ENCODE data around the gene CARHSP1. TPM values are rescaled to one million over a fixed set of nuclear protein-coding genes. Genes with fewer than 3 reads are reported as not detected.
A peak's percentile ranks its signal among the peaks of the same experiment; 100 is the strongest.
"Not testable (repeated sequence)": the region's sequence is repeated elsewhere in the genome, so short reads cannot be mapped to it uniquely, and the experiment has no call there.

CARHSP1 gene
- total RNA-seq, 1 donor from 2014 or later, result 62.5 TPM

DNA sequence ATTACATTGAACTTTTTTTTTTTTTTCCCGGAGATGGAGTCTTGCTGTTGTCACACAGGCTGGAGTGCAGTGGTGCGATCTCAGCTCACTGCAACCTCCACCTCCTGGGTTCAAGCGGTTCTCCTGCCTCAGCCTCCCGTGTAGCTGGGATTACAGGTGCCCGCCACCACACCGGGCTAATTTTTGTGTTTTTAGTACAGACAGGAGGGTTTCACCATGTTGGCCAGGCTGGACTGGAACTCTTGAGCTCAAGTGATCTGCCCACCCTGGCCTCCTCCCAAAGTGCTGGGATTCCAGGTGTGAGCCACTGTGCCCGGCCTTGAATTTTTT lies 5.0 kb upstream of the CARHSP1 start:
- ATAC-seq; DNase-seq (ENCODE audit: low spot score): not testable (repeated sequence)

DNA sequence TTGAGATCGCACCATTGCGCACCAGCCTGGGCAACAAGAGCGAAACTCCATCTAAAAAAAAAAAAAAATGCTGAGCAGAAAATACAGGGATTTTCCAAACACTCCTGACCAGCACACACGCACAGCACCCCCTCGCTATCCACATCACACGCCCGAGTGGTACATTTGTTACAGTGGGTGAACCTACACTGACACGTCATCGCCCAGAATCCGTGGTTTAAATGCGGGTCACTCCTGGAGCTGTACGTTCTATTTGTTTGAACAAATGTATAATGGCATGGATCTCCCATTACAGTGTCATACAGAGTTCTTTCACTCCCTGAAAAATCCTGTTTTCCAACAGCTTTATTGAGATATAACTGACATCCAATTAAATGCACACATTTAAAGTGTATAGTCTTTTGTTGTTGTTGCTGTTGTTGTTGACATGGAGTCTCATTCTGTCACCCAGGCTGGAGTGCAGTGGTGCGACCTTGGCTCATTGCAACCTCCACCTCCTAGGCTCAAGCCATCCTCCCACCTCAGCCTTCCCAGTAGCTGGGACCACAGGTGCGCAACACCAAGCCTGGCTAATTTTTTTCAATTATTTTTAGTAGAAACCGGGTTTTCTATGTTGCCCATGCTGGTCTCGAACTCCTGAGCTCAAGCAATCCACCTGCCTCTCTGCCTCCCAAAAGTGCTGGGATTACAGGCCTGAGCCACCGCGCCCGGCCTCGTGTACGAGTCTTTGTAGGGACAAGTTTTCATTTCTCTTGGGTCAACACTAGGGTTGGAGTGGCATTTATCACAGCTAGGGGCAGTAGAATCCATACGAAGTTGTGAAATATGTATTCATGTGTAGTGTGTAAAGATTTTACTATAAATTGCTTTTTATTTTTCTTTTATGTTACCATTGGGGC lies 4.4 kb upstream of the CARHSP1 start:
- DNase-seq (ENCODE audit: low spot score), result no peak
- no peak for ATAC-seq

DNA sequence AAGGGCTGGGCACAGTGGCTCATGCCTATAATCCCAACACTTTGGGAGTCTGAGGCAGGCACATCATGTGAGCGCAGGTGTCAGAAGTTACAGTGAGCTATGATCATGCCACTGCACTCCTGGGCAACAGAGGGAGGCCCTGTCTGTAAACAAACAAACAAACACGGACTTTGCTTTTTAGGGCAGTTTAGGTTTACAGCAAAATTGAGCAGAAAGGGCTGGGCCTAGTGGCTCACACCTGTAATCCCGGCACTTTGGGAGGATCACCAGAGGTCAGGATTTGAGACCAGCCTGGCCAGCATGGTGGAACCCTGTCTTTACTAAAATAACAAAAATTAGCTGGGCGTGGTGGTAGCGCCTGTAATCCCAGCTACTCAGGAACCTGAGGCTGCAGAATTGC lies 3.3 kb upstream of the CARHSP1 start:
- DNase-seq (ENCODE audit: low spot score) (no peak), ATAC-seq (peak; percentile 1)

GRCh38 chr16:8869988-8870241 lies 1.1 kb upstream of the CARHSP1 start:
- not testable (repeated sequence) for ATAC-seq

DNA sequence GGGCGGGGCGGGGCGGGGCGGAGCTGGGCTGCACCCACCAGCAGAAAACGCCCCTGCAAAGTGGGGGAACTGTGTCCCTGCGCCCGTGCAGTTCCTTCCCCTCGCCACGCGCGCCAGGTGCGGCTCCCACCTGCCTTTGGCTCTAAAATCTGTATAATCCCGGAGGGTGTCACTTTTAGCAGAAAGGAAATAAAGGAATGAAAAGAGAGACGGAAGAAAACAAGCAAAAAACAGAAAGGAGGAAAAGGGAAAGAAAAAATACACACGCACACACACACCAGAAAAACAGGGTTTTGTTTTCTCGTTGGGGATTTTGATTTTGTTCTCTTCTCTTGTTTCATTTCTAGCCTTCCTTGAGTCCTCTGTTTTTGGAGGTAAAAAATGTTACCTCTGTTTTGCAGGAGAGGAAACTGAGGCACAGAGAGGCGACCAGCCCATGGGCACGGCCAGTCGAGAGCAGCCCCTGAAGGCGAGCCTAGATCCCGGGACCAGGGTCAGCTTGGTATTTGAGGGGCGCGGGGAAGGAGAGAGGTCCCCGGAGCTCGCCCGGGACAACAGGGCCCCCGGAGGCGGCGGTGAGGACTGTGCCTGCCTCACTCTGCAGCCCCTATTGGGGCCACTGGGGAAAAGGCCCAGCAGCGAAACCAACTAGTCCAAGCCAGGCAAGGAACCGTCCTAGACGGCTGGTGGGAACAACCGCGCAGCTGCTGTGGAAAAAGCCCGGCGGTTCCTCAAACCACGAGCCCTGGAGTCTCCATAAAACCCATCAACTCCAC lies 594 bp upstream of the CARHSP1 start:
- DNase-seq (ENCODE audit: low spot score) (no peak), ATAC-seq (no peak)

More at GRCh38 chr16:8869988-8870241, 1.1 kb upstream of the CARHSP1 start:
- not testable (repeated sequence) for DNase-seq (ENCODE audit: low spot score)

DNA sequence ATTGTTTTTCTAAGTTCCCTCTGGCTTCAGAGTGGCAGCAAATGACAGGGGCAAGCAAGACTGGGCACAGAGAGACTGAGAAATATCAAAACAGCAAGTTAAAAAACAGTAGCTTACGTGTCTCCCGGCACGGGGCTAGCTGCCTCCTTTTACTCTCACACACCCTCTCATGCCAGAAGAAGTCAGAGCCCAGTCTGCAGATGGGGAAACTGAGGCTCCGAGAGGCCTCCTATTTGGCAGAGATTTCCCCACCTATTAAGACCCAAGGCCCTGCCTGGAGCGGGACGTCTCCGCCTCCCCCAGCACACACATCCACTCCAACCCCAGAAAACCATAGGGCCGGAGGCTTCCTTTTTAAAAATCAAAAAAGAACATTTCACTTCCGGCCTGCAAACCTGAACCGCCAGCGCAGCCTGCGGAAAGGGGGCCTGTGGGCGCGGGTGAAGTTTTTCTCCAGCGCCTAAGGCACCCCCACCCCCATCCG lies 832 bp downstream of the CARHSP1 start:
- ATAC-seq, result no peak
- DNase-seq (ENCODE audit: low spot score), result no peak

- peak; percentile 73 for DNase-seq (ENCODE audit: low spot score)
- no peak for ATAC-seq
These were observed 1.4 kb downstream of the CARHSP1 start for GRCh38 chr16:8867216-8867931.

DNA sequence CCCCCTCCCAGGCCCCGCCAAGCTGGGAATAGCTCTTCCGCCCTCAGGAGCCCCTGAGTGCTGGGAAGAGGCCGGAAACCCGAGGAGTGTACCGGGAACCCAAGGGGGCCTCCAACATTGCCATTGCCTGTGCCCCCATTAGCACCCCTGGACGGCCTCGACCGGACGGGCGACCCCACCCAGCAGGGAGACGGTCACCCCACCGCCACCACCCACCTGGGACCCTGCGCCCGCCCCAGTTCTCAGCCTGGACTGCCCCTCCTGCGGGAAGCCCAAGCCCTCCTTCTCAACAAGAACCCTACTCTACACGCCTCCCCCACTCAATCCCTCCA lies 2.0 kb downstream of the CARHSP1 start:
- ATAC-seq, result no peak
- DNase-seq (ENCODE audit: low spot score), result no peak

- peak; percentile 6 for ATAC-seq
- peak; percentile 77 for DNase-seq (ENCODE audit: low spot score)
These were observed 2.5 kb downstream of the CARHSP1 start for GRCh38 chr16:8866118-8866883.

- ATAC-seq (no peak), DNase-seq (ENCODE audit: low spot score) (no peak)
These were observed 3.5 kb downstream of the CARHSP1 start for GRCh38 chr16:8865145-8865882.

GRCh38 chr16:8864480-8865110 lies 4.2 kb downstream of the CARHSP1 start:
- no peak for DNase-seq (ENCODE audit: low spot score)
- ATAC-seq, result no peak

DNA sequence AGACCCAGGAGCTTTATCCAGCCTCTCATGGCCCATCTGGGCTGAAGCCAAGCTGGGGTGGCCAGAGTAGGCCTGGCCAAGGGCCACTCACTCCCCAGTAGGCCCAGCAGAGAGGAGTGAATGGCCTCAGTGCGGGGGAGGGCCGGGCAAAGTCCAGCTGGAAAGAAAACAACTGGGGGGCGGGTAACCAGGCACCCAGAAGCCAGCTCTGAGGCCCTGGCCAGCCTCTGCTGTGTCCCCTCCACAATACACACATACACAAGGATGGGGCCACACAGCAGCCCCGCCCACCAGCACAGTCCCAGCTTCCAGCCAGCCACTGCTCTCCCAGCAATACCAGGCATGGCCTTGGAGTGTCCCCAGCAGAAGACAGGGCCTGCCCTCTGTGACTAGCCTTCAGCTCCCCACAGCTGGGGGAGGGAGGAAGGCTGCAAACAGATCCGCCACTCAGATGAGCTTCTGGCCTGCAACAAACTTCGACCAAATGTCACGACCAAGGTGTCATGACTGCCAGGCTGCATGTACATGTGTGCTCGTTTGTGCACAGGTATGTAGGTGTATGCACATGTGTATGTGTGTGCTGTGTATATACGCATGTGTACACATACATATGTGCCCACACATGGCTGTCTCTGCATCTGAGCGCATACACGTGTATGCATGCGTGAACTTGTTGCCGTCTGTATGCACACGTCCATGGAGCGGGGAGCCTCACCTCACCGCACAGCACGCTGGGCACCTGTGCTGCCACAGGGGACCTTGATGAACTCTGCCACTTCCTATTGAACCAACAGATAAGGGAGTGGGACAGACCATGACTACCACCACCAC lies 5.0 kb downstream of the CARHSP1 start:
- ATAC-seq (peak; percentile 69), DNase-seq (ENCODE audit: low spot score) (peak; percentile 99)

DNA sequence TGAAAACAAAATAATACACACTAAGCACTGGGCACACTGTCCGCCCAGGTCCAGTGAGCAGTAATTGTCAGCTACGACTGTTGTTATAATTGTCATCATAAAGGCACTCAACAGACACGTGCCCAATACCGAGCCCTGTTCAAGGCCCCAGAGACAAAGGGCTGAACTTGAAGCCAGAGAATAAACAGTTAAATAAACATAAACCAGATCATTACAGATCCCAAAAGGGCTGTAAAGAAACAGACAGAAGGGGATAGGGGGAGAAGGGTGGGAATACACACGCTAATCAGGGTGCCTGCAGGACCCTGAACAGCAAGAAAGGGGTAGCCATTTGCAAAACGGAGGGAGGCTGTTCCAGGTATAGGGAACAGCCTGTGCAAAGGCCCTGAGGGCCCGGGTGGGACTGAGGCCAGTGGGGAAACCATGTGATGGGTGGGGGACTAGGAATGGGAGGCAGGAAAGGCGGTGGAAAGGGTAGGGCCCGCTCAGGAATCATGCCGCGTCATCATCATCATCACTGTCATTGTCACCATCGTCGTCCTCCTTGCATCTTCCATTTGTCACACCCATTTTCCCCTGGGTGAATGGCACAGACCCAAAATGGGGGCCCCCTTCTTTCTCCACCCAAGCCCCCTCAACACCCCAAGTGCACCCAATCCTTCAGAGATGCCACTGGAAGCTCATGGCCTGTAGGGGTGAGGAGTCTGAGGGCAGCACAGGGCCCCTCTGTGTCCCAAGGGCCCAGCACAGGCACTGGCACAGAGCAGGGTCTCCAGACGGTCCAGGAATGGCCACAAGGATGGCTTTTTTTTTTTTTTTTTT lies 6.3 kb downstream of the CARHSP1 start:
- DNase-seq (ENCODE audit: low spot score), result no peak
- ATAC-seq, result no peak

DNA sequence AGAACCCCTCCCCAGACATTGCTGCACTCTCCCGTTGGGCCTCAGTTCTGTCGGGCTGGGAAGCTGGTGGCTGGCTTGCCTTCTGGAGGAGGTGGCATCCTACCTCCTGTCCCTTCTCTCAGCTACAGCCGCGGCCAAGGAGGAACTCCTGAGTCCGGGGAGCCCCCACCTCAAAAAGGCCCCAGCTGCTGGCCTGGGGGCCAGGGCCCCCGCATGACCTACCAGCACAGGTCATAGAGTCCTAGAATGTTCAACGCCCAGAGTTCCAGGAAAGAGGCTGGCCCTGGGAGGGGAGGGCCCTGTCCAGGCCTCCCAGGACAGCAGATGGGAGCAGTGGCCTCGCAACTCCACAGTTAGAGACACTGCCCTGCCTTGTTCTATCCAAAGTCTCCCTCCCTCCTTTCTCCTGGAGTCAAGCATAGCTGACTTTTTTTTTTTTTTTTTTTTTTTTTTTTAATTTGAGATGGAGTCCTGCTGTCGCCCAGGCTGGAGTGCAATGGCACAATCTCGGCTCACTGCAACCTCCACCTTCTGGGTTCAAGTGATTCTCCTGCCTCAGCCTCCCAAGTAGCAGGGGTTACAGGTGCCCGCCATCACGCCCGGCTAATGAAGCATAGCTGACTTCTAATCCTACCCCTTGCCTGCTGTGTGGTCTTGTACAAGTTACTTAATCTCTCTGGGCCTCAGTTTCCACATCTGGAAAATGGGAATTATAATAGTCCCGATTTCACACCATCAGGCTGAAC lies 7.1 kb downstream of the CARHSP1 start:
- ATAC-seq, result peak; percentile 34
- DNase-seq (ENCODE audit: low spot score), result peak; percentile 72

GRCh38 chr16:8859913-8860881 lies 8.6 kb downstream of the CARHSP1 start:
- ATAC-seq, result peak; percentile 18
- DNase-seq (ENCODE audit: low spot score), result peak; percentile 82
